ENCODE measurements around the gene NBR1.
"Not testable (repeated sequence)": the region's sequence is repeated elsewhere in the genome, so short reads cannot be mapped to it uniquely, and the experiment has no call there.

Gene NBR1

GRCh38 chr17:43153197-43153835 is 17.7 kb upstream of the NBR1 start:
- not testable (repeated sequence) for DNase-seq (ENCODE audit: low spot score)

GRCh38 chr17:43155666-43156065 is 15.3 kb upstream of the NBR1 start:
- DNase-seq (ENCODE audit: low spot score) = no peak

GRCh38 chr17:43159232-43159631 is 11.8 kb upstream of the NBR1 start:
- DNase-seq (ENCODE audit: low spot score) = not testable (repeated sequence)

- not testable (repeated sequence) for DNase-seq (ENCODE audit: low spot score)
These were observed 11.1 kb upstream of the NBR1 start for GRCh38 chr17:43159957-43160356.

GRCh38 chr17:43165971-43166370 is 5.0 kb upstream of the NBR1 start:
- DNase-seq (ENCODE audit: low spot score) = not testable (repeated sequence)

- no peak for DNase-seq (ENCODE audit: low spot score)
These were observed 1.4 kb upstream of the NBR1 start for GRCh38 chr17:43169561-43170139.

GRCh38 chr17:43170140-43170765 is 761 bp upstream of the NBR1 start:
- peak; percentile 97 for DNase-seq (ENCODE audit: low spot score)

- DNase-seq (ENCODE audit: low spot score) = peak; percentile 72
These were observed 823 bp downstream of the NBR1 start for GRCh38 chr17:43171586-43172487.

- peak; percentile 34 for DNase-seq (ENCODE audit: low spot score)
These were observed 4.5 kb downstream of the NBR1 start for GRCh38 chr17:43175213-43176118.

- no peak for DNase-seq (ENCODE audit: low spot score)
These were observed 5.1 kb downstream of the NBR1 start for GRCh38 chr17:43176119-43176570.

GRCh38 chr17:43183921-43184320 is 12.9 kb downstream of the NBR1 start:
- DNase-seq (ENCODE audit: low spot score) = no peak

GRCh38 chr17:43186656-43187055 is 15.6 kb downstream of the NBR1 start:
- not testable (repeated sequence) for DNase-seq (ENCODE audit: low spot score)

- no peak for DNase-seq (ENCODE audit: low spot score)
These were observed 22.2 kb downstream of the NBR1 start for GRCh38 chr17:43193251-43193650.

- DNase-seq (ENCODE audit: low spot score) = no peak
These were observed 28.6 kb downstream of the NBR1 start for GRCh38 chr17:43199633-43200032.

GRCh38 chr17:43200127-43200526 is 29.1 kb downstream of the NBR1 start:
- no peak for DNase-seq (ENCODE audit: low spot score)

- DNase-seq (ENCODE audit: low spot score) = not testable (repeated sequence)
These were observed 32.0 kb downstream of the NBR1 start for GRCh38 chr17:43203013-43203412.

- DNase-seq (ENCODE audit: low spot score) = no peak
These were observed 39.6 kb downstream of the NBR1 start for GRCh38 chr17:43210576-43210975.

GRCh38 chr17:43211123-43211479 is 40.1 kb downstream of the NBR1 start:
- DNase-seq (ENCODE audit: low spot score) = no peak

- DNase-seq (ENCODE audit: low spot score) = peak; percentile 98
These were observed 40.7 kb downstream of the NBR1 start, which contains the start of gene TMEM106A for GRCh38 chr17:43211480-43212402. Gene TMEM106A (plus strand): TSS chr17:43211875. CDS start chr17:43213042, 1,167 bp downstream.
